Ishikawa (cell line): Measurements from ENCODE around the gene LIX1L.

Source experiments
- CEBPB ChIP-seq: IDR thresholded peaks from 2 replicates; pipeline ENCODE4 v1.6.1; 2012
- CREB1 ChIP-seq: IDR thresholded peaks from 2 replicates; pipeline ENCODE4 v1.6.1; 2012; ENCODE audit warnings: low read depth
- EGR1 ChIP-seq: IDR thresholded peaks from 2 replicates; pipeline ENCODE4 v1.6.1; 2012
- EP300 ChIP-seq: IDR thresholded peaks from 2 replicates; pipeline ENCODE4 v1.6.1; 2012; ENCODE audit warnings: borderline replicate concordance
- FOXM1 ChIP-seq: IDR thresholded peaks from 2 replicates; pipeline ENCODE4 v1.6.1; 2012; ENCODE audit warnings: low read depth, borderline replicate concordance
- NFIC ChIP-seq: IDR thresholded peaks from 2 replicates; pipeline ENCODE4 v1.6.1; 2012
- RAD21 ChIP-seq: IDR thresholded peaks from 2 replicates; pipeline ENCODE4 v1.6.1; 2012; ENCODE audit warnings: low read depth
- TAF1 ChIP-seq: IDR thresholded peaks from 2 replicates; pipeline ENCODE4 v1.6.1; 2012; ENCODE audit warnings: low read depth, mild to moderate bottlenecking
- TCF12 ChIP-seq: IDR thresholded peaks from 2 replicates; pipeline ENCODE4 v1.6.1; 2012; ENCODE audit warnings: low read depth
- TEAD4 ChIP-seq: IDR thresholded peaks from 2 replicates; pipeline ENCODE4 v1.6.1; 2012
- YY1 ChIP-seq: IDR thresholded peaks from 2 replicates; pipeline ENCODE4 v1.6.1; 2012; ENCODE audit warnings: low read depth
- ZBTB7A ChIP-seq: IDR thresholded peaks from 2 replicates; pipeline ENCODE4 v1.6.1; 2012; ENCODE audit warnings: low read depth
- TF ChIP-seq, protein P1 (sequence below): IDR thresholded peaks from 2 replicates; pipeline ENCODE4 v1.6.1; 2012
- TF ChIP-seq, protein P2 (sequence below): IDR thresholded peaks from 2 replicates; pipeline ENCODE4 v1.6.1; 2012
- TF ChIP-seq, protein P3 (sequence below): IDR thresholded peaks from 2 replicates; pipeline ENCODE4 v1.6.1; 2012; ENCODE audit warnings: low read depth, mild to moderate bottlenecking

The LIX1L gene

DNA sequence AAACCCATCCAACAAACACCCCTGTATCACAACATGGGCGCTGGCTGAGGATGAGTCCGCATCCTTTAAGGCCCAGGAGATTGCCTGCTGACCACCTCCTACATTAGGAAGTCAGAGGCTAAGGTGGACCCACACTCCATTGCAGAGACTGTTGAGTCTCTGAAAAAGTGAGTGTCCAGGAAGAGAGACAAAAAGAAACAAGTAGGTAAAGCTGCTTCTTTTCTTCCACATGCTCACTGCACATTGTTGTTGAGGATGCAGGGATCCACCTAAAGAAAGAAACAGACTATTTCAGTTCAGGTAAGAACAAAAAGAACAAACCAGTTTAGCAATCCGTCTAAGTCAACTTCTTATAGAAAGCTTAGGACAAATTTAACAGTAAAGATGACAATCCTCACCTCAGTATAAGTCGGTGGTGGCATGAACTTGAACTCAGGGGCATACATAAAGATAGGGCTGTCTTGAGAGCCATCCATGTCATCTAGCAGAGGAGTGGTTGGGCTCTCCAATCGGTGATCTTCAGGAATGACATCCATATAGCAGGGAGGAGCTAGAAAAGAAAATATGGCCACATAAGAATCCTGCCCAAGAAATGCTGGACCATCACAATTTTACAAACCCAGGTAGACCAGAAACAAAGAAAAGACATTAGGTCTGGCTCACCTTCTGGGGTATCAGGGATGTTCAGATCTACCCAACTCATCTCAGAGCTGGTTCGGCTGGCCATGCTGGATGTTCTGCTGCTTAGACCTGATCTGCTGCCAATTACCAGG, 36.0 kb upstream of the LIX1L start:
- no peak for TF ChIP-seq NFIC

DNA sequence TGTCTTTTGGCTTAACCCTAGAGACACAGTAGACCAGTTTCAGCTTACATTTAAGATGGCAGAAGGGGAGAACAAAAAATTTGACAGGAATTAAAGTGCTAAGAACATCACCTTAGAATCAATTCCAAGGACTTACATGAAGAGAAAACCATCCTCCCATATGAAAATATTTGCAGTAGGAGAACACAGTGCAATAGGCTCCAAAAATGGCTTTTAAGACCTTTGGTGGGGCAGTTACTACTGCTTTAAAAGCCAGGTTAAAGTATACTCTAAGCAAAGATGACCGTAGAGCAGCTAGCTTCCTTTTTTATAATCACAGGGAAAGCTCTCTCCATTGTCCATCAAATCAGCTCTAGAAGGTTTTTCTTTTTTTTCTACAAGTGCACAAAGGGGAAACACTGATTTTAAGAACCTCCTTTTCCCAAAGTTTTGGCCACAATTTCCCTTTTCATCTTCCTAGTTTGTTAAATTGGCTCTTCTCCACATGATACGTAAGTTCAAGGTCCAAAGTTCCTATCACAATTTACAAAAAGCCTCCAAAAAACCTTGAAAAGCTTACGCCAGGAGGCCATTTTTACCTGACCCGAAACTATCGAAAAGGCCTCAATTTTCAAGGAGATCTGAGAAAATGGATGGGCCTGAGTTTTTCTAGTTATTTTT, 35.3 kb upstream of the LIX1L start:
- TF ChIP-seq EP300, result no peak
- TF ChIP-seq CEBPB, result no peak
- TF ChIP-seq EGR1, result no peak
- TF ChIP-seq, protein P1, sequence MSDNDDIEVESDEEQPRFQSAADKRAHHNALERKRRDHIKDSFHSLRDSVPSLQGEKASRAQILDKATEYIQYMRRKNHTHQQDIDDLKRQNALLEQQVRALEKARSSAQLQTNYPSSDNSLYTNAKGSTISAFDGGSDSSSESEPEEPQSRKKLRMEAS, result no peak
- TF ChIP-seq ZBTB7A, result no peak
- TF ChIP-seq, protein P2, sequence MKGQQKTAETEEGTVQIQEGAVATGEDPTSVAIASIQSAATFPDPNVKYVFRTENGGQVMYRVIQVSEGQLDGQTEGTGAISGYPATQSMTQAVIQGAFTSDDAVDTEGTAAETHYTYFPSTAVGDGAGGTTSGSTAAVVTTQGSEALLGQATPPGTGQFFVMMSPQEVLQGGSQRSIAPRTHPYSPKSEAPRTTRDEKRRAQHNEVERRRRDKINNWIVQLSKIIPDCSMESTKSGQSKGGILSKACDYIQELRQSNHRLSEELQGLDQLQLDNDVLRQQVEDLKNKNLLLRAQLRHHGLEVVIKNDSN, result no peak
- TF ChIP-seq TEAD4, result no peak
- TF ChIP-seq TCF12, result no peak
- no peak for TF ChIP-seq CREB1
- TF ChIP-seq, protein P3, sequence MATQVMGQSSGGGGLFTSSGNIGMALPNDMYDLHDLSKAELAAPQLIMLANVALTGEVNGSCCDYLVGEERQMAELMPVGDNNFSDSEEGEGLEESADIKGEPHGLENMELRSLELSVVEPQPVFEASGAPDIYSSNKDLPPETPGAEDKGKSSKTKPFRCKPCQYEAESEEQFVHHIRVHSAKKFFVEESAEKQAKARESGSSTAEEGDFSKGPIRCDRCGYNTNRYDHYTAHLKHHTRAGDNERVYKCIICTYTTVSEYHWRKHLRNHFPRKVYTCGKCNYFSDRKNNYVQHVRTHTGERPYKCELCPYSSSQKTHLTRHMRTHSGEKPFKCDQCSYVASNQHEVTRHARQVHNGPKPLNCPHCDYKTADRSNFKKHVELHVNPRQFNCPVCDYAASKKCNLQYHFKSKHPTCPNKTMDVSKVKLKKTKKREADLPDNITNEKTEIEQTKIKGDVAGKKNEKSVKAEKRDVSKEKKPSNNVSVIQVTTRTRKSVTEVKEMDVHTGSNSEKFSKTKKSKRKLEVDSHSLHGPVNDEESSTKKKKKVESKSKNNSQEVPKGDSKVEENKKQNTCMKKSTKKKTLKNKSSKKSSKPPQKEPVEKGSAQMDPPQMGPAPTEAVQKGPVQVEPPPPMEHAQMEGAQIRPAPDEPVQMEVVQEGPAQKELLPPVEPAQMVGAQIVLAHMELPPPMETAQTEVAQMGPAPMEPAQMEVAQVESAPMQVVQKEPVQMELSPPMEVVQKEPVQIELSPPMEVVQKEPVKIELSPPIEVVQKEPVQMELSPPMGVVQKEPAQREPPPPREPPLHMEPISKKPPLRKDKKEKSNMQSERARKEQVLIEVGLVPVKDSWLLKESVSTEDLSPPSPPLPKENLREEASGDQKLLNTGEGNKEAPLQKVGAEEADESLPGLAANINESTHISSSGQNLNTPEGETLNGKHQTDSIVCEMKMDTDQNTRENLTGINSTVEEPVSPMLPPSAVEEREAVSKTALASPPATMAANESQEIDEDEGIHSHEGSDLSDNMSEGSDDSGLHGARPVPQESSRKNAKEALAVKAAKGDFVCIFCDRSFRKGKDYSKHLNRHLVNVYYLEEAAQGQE, result no peak
- TF ChIP-seq RAD21, result no peak
- TF ChIP-seq YY1, result no peak
- TF ChIP-seq TAF1, result no peak
- no peak for TF ChIP-seq NFIC
- TF ChIP-seq FOXM1, result no peak

DNA sequence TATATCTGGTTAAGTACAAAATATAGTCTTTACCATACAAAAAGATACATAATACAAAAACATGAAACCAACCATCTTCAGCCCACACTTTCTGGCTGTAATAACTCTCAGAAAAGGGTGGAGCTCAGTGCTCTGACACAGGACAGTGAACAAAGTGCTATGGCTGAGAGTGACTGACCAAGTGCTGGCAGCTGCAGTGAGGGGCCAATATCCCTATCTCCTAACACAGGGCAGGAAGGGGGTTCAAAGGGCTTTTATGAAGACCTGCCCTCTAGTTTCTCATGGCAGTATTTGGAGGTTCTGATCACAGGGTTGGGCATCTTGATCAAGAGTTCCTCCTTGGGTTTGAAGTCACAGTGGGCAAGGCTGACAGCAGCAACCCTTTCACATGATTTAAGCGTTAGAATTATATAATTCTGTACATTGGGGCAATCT, 34.7 kb upstream of the LIX1L start:
- TF ChIP-seq NFIC (no peak), RAD21 (no peak), TCF12 (no peak), EGR1 (no peak), CREB1 (no peak), TAF1 (no peak), CEBPB (no peak), TEAD4 (no peak), FOXM1 (no peak)
- TF ChIP-seq, protein P1, result no peak
- TF ChIP-seq, protein P2, result no peak

DNA sequence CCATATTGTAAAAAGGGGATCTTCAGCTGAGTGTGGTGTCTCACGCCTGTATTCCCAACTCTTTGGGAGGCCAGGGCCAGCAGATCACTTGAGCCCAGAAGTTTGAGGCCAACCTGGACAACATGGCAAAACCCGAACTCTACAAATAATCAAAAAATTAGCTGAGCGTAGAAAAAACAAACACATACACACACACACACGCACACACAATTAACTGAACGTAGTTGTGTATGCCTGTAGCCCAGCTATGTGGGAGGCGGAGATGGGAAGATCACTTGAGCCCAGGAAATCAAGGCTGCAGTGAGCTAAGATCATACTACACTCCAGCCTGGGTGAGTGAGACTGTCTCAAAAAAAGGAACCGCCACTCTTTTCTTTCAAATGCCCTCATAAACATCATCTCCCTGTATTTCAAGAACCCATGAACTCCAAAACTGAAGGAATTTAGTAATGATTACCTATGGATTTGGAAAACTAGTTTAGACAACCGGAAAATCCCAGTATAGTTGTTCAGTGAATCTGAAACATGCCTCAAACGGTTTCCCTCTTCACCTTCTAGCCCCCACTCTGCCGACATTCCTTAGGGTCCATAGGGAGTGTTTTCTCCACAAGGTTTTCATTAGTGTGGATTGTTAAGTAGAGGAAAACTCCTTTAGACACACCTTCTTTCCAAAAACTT, 34.1 kb upstream of the LIX1L start:
- TF ChIP-seq NFIC (no peak), TEAD4 (no peak), TCF12 (no peak), ZBTB7A (no peak), TAF1 (no peak), EP300 (no peak)
- TF ChIP-seq, protein P3, result no peak
- TF ChIP-seq, protein P2, result no peak

DNA sequence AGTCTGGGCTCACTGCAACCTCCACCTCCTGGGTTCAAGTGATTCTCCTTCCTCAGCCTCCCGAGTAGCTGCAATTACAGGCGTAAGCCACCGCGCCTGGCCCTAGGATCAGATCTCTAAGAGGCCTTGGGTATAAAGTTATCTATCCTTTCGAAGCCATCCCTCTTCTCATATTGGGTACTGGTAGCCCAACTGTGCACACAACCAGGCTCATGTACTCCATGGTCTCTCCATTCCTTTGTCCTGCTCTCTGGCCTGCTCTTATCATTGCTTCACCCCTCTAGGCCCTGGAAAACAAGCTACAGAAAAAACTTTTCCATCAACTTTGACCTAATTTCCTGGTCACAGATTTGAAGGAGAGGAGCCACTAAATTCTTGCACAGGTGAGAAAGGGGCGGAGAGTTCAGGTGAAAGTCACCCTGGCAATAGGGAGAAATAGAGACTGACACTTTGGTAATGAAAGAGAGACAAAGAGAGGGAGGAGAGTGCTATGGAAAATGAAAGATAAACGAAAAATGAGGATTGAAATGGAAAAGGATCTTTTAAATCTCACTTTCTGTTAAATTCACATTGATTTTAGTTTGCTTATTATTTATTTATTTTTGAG, 32.5 kb upstream of the LIX1L start:
- no peak for TF ChIP-seq ZBTB7A
- no peak for TF ChIP-seq TEAD4
- TF ChIP-seq CREB1, result no peak
- TF ChIP-seq CEBPB, result no peak
- no peak for TF ChIP-seq EP300
- TF ChIP-seq NFIC, result no peak
- TF ChIP-seq RAD21, result no peak
- TF ChIP-seq FOXM1, result no peak
- TF ChIP-seq, protein P2, result no peak
- no peak for TF ChIP-seq TCF12
- TF ChIP-seq, protein P3, result no peak
- TF ChIP-seq, protein P1, result no peak
- no peak for TF ChIP-seq EGR1
- no peak for TF ChIP-seq YY1
- TF ChIP-seq TAF1, result no peak
